ENCODE results near the gene ZNF391.
"Not testable (repeated sequence)": the region's sequence is repeated elsewhere in the genome, so short reads cannot be mapped to it uniquely, and the experiment has no call there.

Gene ZNF391

GRCh38 chr6:27388293-27389197, at the start of gene ZNF391:
Gene ZNF391 (plus strand): TSS chr6:27388759. CDS start chr6:27400371, 11,612 bp downstream.
- peaks cover 8% of the 10 kb centered on the region for H3K36me3 Mint-ChIP-seq (ENCODE audit: low read depth)
- intact Hi-C loops (cut with micrococcal nuclease), result loop anchor here (2.0 kb wide), 1 partner anchor 84 kb away; the partner anchor contains the start of gene ZNF184
- peaks cover 38% of the 10 kb centered on the region for H3K9me3 Mint-ChIP-seq
- peaks cover 13% of the 10 kb centered on the region for H3K4me1 Mint-ChIP-seq (ENCODE audit: low read depth)
- peak within 1 kb of the TSS; percentile 98 for H3K4me3 Mint-ChIP-seq
- peak within 1 kb of the TSS; percentile 86 for H3K27ac Mint-ChIP-seq
- H3K27me3 Mint-ChIP-seq, result peaks cover 15% of the 10 kb centered on the region

DNA sequence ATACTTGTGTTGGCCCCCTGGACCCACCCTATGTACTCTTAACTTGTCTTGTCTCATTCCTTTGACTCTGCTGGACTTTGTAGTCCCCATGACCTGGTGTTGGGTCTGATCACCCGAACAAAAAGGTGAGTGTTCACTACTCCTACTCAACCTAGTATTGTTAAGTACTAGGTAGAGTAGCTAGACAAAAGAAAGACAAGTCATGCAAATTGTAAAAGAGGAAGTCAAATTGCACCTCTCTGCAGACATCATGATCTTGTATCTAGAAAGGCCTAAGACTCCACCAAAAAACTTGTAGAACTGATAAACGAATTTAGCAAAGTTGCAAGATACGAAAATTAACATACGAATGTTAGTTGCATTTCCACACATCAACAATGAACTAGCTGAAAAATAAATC, 35.7 kb upstream of the ZNF391 start:
- no peaks in the 10 kb centered on the region for H3K4me1 Mint-ChIP-seq (ENCODE audit: low read depth)
- no peaks in the 10 kb centered on the region for H3K27me3 Mint-ChIP-seq
- no peaks in the 10 kb centered on the region for H3K36me3 Mint-ChIP-seq (ENCODE audit: low read depth)
- intact Hi-C loops (cut with micrococcal nuclease), result no loop called here
- H3K4me3 Mint-ChIP-seq, result no peak overlapping the region
- no peak overlapping the region for H3K27ac Mint-ChIP-seq
- peaks cover 47% of the 10 kb centered on the region for H3K9me3 Mint-ChIP-seq

GRCh38 chr6:27358786-27359185, 29.8 kb upstream of the ZNF391 start:
- Mint-ChIP-seq H3K27me3 (no peaks in the 10 kb centered on the region), H3K9me3 (peaks cover 52% of the 10 kb centered on the region), H3K4me1 (ENCODE audit: low read depth) (no peaks in the 10 kb centered on the region), H3K4me3 (no peak overlapping the region), H3K27ac (no peak overlapping the region), H3K36me3 (ENCODE audit: low read depth) (no peaks in the 10 kb centered on the region)
- intact Hi-C loops (cut with micrococcal nuclease), result no loop called here

- H3K27me3 Mint-ChIP-seq, result no peaks in the 10 kb centered on the region
- H3K9me3 Mint-ChIP-seq, result peaks cover 48% of the 10 kb centered on the region
- H3K4me3 Mint-ChIP-seq, result no peak overlapping the region
- H3K4me1 Mint-ChIP-seq (ENCODE audit: low read depth), result no peaks in the 10 kb centered on the region
- intact Hi-C loops (cut with micrococcal nuclease), result no loop called here
- H3K36me3 Mint-ChIP-seq (ENCODE audit: low read depth), result no peaks in the 10 kb centered on the region
- no peak overlapping the region for H3K27ac Mint-ChIP-seq
Measured at GRCh38 chr6:27359231-27359630, 29.3 kb upstream of the ZNF391 start.

DNA sequence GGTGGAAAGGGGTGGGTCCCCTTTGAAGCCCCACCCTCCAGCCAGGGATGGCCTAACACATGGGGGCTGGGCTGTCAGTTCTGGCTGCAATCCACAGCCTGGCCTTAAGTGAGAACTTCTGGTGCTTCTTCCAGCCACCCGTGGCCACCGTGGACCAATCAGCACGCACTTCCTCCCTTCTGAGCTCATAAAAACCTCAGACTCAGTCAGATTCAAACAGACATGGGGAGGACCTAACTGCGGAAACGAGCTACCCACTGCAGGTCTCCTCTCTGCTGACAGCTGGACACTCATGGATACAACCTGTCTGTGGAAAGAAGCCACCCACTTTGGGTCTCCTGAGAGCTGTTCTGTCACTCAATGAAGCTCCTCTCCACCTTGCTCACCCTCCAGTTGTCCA, 20.4 kb upstream of the ZNF391 start:
- Mint-ChIP-seq H3K4me1 (ENCODE audit: low read depth) (no peaks in the 10 kb centered on the region), H3K27ac (no peak overlapping the region), H3K4me3 (no peak overlapping the region), H3K9me3 (peaks cover 47% of the 10 kb centered on the region), H3K36me3 (ENCODE audit: low read depth) (no peaks in the 10 kb centered on the region), H3K27me3 (peaks cover 8% of the 10 kb centered on the region)
- intact Hi-C loops (cut with micrococcal nuclease), result no loop called here

DNA sequence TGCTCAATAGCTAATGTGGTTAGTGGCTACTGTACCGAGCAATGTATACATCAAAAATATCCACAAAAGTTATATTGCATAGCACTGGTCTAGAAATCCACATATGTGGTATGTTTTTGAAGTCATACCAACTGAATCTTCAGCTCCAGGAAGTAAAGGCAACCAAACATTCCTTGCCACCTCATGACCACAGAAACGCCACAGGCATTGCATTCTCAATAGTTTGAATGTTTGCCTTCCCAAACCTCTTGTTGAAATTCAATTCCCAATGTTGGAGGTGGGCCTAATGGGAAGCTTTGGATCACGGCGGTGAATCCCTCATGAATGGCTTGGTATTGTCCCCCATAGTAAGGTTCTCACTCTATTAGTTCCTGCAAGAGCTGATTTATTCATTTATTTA, 18.2 kb upstream of the ZNF391 start:
- intact Hi-C loops (cut with micrococcal nuclease), result no loop called here
- H3K4me1 Mint-ChIP-seq (ENCODE audit: low read depth), result peaks cover 13% of the 10 kb centered on the region
- H3K27ac Mint-ChIP-seq, result no peak overlapping the region
- H3K27me3 Mint-ChIP-seq, result peaks cover 26% of the 10 kb centered on the region
- no peaks in the 10 kb centered on the region for H3K36me3 Mint-ChIP-seq (ENCODE audit: low read depth)
- no peak overlapping the region for H3K4me3 Mint-ChIP-seq
- H3K9me3 Mint-ChIP-seq, result peaks cover 47% of the 10 kb centered on the region

DNA sequence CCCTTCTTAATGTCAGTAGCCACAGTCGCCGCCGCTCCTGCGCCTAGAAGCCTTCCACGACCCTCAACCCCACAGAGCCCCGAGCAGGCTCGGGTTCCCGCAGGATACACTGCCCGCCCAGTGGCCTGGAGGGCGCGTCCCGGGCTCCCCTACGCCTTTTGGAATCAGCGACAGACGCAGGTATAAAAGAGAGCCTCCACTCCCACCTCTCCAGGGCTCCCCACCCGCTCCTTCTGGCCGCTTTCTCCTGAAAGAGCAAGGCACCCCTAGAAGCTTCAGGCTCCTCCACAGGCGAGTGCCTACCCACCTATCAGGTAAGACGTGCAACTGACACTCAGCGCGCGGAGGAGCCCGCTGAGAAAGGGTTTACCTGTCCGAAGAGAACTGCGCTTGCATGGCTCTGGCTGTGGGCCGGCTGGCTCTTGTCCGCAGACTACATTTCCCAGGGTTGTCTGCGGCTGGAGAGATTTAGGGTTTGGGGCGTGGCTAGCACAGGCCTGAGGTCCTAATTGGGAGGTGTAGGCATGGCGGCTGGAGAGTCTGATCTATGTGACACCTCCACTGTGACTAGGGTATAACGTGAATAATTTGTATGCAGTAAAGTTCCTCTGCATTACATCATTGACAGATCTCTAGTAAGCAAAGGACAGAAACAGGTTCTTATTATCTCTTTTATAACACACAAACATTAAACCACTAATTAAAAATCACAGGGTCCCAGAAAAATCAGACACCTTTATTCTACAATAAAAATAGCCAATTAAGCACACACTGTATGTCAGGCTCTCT, 13.5 kb upstream of the ZNF391 start:
- Mint-ChIP-seq H3K27ac (no peak overlapping the region), H3K9me3 (peaks cover 21% of the 10 kb centered on the region), H3K4me3 (peak overlapping the region; percentile 75), H3K36me3 (ENCODE audit: low read depth) (no peaks in the 10 kb centered on the region), H3K27me3 (peaks cover 26% of the 10 kb centered on the region), H3K4me1 (ENCODE audit: low read depth) (peaks cover 17% of the 10 kb centered on the region)
- intact Hi-C loops (cut with micrococcal nuclease), result no loop called here

DNA sequence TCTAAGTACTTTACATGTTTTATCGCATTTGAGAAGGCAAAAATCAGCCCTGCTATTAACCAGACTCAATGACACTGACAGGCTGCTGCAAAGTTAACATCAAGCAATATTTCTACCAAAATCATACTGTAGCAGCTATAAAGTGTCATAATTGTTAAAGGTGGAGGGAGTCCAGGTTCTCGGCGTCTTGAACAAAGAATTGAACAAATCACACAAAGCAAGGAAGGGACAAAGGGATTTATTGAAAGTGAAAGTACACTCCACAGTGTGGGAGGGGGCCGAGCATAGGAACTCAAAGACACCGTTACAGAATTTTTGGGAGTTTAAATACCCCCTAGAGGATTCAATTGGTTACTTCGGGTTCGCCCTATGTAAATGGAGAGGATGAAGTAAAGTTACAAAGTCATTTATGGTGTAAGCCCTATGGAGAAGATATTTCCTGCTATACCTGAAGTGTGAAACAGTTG, 12.9 kb upstream of the ZNF391 start:
- H3K9me3 Mint-ChIP-seq, result peaks cover 27% of the 10 kb centered on the region
- peaks cover 26% of the 10 kb centered on the region for H3K27me3 Mint-ChIP-seq
- H3K27ac Mint-ChIP-seq, result no peak overlapping the region
- intact Hi-C loops (cut with micrococcal nuclease), result no loop called here
- H3K4me1 Mint-ChIP-seq (ENCODE audit: low read depth), result peaks cover 17% of the 10 kb centered on the region
- H3K4me3 Mint-ChIP-seq, result no peak overlapping the region
- no peaks in the 10 kb centered on the region for H3K36me3 Mint-ChIP-seq (ENCODE audit: low read depth)

DNA sequence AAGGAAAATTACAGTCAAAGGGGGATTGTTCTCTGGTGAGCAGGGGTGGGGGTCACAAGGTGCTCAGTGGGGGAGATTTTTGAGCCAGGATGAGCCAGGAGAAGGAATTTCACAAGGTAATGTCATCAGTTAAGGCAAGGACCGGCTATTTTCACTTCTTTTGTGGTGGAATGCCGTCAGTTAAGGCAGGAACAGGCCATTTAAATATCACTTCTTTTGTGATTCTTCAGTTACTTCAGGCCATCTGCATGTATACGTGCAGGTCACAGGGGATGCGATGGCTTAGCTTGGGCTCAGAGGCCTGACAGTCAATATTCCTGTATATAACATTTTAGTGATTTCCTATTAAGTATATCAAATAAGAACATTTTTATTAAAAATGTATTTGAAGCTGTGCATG, 10.2 kb upstream of the ZNF391 start:
- Mint-ChIP-seq H3K27me3 (peaks cover 20% of the 10 kb centered on the region), H3K4me1 (ENCODE audit: low read depth) (peaks cover 17% of the 10 kb centered on the region), H3K9me3 (peaks cover 38% of the 10 kb centered on the region)
- H3K27ac Mint-ChIP-seq; H3K36me3 Mint-ChIP-seq (ENCODE audit: low read depth); H3K4me3 Mint-ChIP-seq; intact Hi-C loops (cut with micrococcal nuclease): not testable (repeated sequence)

GRCh38 chr6:27381001-27381400, 7.6 kb upstream of the ZNF391 start:
- H3K4me1 Mint-ChIP-seq (ENCODE audit: low read depth); H3K4me3 Mint-ChIP-seq; H3K27me3 Mint-ChIP-seq; intact Hi-C loops (cut with micrococcal nuclease); H3K36me3 Mint-ChIP-seq (ENCODE audit: low read depth); H3K27ac Mint-ChIP-seq: not testable (repeated sequence)
- peaks cover 36% of the 10 kb centered on the region for H3K9me3 Mint-ChIP-seq

DNA sequence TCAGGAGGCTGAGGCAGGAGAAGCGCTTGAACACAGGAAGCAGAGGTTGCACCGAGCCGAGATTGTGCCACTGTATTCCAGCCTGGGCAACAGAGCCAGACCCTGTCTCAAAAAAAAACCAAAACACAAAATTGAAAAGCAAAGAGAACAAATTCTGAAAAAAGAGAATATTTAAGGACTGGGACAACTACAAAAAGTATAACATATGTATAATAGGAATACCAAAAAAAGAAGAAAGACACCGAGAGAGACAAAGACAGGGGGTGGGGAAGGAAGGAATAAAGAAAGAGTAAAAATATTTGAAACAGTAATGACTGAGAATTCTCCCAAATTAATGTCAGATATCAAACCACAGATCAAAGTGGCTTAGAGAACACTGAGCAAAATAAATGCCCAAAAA, 5.5 kb upstream of the ZNF391 start:
- peaks cover 40% of the 10 kb centered on the region for H3K9me3 Mint-ChIP-seq
- H3K4me3 Mint-ChIP-seq, result no peak overlapping the region
- no peak overlapping the region for H3K27ac Mint-ChIP-seq
- no peaks in the 10 kb centered on the region for H3K36me3 Mint-ChIP-seq (ENCODE audit: low read depth)
- H3K4me1 Mint-ChIP-seq (ENCODE audit: low read depth), result peaks cover 1% of the 10 kb centered on the region
- peaks cover 16% of the 10 kb centered on the region for H3K27me3 Mint-ChIP-seq
- intact Hi-C loops (cut with micrococcal nuclease), result no loop called here

GRCh38 chr6:27383481-27383880, 5.1 kb upstream of the ZNF391 start:
- H3K27ac Mint-ChIP-seq, result no peak overlapping the region
- peaks cover 16% of the 10 kb centered on the region for H3K27me3 Mint-ChIP-seq
- H3K36me3 Mint-ChIP-seq (ENCODE audit: low read depth), result peaks cover 1% of the 10 kb centered on the region
- no peak overlapping the region for H3K4me3 Mint-ChIP-seq
- H3K9me3 Mint-ChIP-seq, result peaks cover 43% of the 10 kb centered on the region
- intact Hi-C loops (cut with micrococcal nuclease), result no loop called here
- H3K4me1 Mint-ChIP-seq (ENCODE audit: low read depth), result peaks cover 6% of the 10 kb centered on the region

DNA sequence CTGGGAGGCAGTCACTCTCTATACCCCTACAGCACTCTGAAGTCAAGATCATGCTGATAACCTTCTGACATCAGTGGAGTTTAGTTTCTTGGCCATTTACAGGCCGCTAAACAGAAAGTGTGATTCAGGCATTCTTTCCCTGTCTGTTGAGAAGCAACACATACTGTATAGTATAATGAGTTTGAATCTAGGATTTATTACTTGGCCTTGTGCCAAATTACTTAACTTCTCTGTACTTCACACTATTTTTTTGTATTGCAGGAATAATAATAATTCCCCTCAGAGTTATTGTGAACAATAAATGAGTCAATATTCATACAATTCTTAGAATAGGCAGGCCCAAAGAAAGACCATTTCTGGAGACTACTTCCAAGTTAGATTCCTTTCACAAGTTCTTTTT, 4.1 kb downstream of the ZNF391 start:
- peaks cover 13% of the 10 kb centered on the region for H3K4me1 Mint-ChIP-seq (ENCODE audit: low read depth)
- H3K27ac Mint-ChIP-seq, result no peak overlapping the region
- intact Hi-C loops (cut with micrococcal nuclease), result no loop called here
- H3K27me3 Mint-ChIP-seq, result peaks cover 4% of the 10 kb centered on the region
- H3K4me3 Mint-ChIP-seq, result no peak overlapping the region
- H3K36me3 Mint-ChIP-seq (ENCODE audit: low read depth), result peaks cover 8% of the 10 kb centered on the region
- H3K9me3 Mint-ChIP-seq, result peaks cover 61% of the 10 kb centered on the region

GRCh38 chr6:27394073-27394472, 5.5 kb downstream of the ZNF391 start:
- intact Hi-C loops (cut with micrococcal nuclease), result no loop called here
- H3K4me1 Mint-ChIP-seq (ENCODE audit: low read depth), result peaks cover 1% of the 10 kb centered on the region
- no peak overlapping the region for H3K27ac Mint-ChIP-seq
- H3K36me3 Mint-ChIP-seq (ENCODE audit: low read depth), result peaks cover under 1% of the 10 kb centered on the region
- H3K4me3 Mint-ChIP-seq, result no peak overlapping the region
- H3K9me3 Mint-ChIP-seq, result peaks cover 68% of the 10 kb centered on the region
- no peaks in the 10 kb centered on the region for H3K27me3 Mint-ChIP-seq
